Smooth muscle cell (in vitro differentiated cells): ENCODE results near the gene ESYT3. TPM values are rescaled to one million over a fixed set of nuclear protein-coding genes. Genes with fewer than 3 reads are reported as not detected.

Experiments used
- DNase-seq: peaks from one replicate; lab custom pipeline; 2025; ENCODE audit not compliant: unreplicated experiment; lab: John Stamatoyannopoulos, UW
- H2AFZ ChIP-seq: fragments of 200-600 bp; sonication (generic); 2 replicates; pipeline ENCODE4 v1.6.0; 2016; ENCODE audit warnings: antibody characterized with exemption, low read depth, mild to moderate bottlenecking
- H3F3A ChIP-seq: fragments of 200-600 bp; sonication (generic); 2 replicates; pipeline ENCODE4 v1.6.0; 2017; ENCODE audit warnings: antibody characterized with exemption, low read depth
- H3K27ac ChIP-seq: fragments of 200-600 bp; sonication (generic); 2 replicates; pipeline ENCODE4 v1.5.1; 2016; ENCODE audit warnings: low read depth, mild to moderate bottlenecking
- H3K27me3 ChIP-seq: fragments of 200-600 bp; sonication (generic); 2 replicates; pipeline ENCODE4 v1.6.1; 2016; ENCODE audit warnings: low read depth, mild to moderate bottlenecking
- H3K36me3 ChIP-seq: fragments of 200-600 bp; sonication (generic); 2 replicates; pipeline ENCODE4 v1.5.1; 2016; ENCODE audit warnings: low read depth
- H3K4me1 ChIP-seq: fragments of 200-600 bp; sonication (generic); 2 replicates; pipeline ENCODE4 v1.5.1; 2016; ENCODE audit warnings: low read depth
- H3K4me2 ChIP-seq: fragments of 200-600 bp; sonication (generic); 2 replicates; pipeline ENCODE4 v1.6.0; 2016; ENCODE audit warnings: mild to moderate bottlenecking
- H3K4me3 ChIP-seq: fragments of 200-600 bp; sonication (generic); 2 replicates; pipeline ENCODE4 v1.5.1; 2016; ENCODE audit warnings: mild to moderate bottlenecking
- H3K79me2 ChIP-seq: fragments of 200-600 bp; sonication (generic); 2 replicates; pipeline ENCODE4 v1.6.0; 2016; ENCODE audit warnings: low read depth, mild to moderate bottlenecking
- H3K9ac ChIP-seq: fragments of 200-600 bp; sonication (generic); 2 replicates; pipeline ENCODE4 v1.6.0; 2016; ENCODE audit warnings: low read depth
- H3K9me3 ChIP-seq: fragments of 200-600 bp; sonication (generic); replicated peaks from 2 replicates; pipeline ENCODE4 v1.5.1; 2016; ENCODE audit warnings: low read depth
- H4K20me1 ChIP-seq: fragments of 200-600 bp; sonication (generic); 2 replicates; pipeline ENCODE4 v1.6.0; 2016; ENCODE audit warnings: low read depth
- WGBS: methylation state at CpG from one replicate; pipeline ENCODE4 v1.1.7; 2016; ENCODE audit warnings: low lambda C conversion rate; 5-methylcytosine and 5-hydroxymethylcytosine counted together
- polyA plus RNA-seq: library from polyadenylated mRNA; unstranded; fragments of >200 nt; fragmentation: Nextera tagmentation; extraction: Ambion mirVana; gene quantifications from 2 replicates; pipeline ENCODE4 v1.2.1, GENCODE V29; 2016
- total RNA-seq: library from RNA; depleted of rRNA; stranded (reverse); fragments of >200 nt; gene quantifications from 2 replicates; pipeline ENCODE4 v1.2.3, GENCODE V29; 2014
- TF ChIP-seq, protein P1 (sequence below): fragments of 200-600 bp; sonication (generic); IDR thresholded peaks from 2 replicates; pipeline ENCODE4 v1.5.1; 2017; ENCODE audit warnings: borderline replicate concordance, mild to moderate bottlenecking, antibody characterized with exemption; ENCODE audit not compliant: insufficient read depth, poor library complexity, severe bottlenecking

Gene ESYT3
- total and polyA plus RNA-seq, 2 experiments from 2014 or later, result 1.2 to 5.5 TPM

- TF ChIP-seq, protein P1, sequence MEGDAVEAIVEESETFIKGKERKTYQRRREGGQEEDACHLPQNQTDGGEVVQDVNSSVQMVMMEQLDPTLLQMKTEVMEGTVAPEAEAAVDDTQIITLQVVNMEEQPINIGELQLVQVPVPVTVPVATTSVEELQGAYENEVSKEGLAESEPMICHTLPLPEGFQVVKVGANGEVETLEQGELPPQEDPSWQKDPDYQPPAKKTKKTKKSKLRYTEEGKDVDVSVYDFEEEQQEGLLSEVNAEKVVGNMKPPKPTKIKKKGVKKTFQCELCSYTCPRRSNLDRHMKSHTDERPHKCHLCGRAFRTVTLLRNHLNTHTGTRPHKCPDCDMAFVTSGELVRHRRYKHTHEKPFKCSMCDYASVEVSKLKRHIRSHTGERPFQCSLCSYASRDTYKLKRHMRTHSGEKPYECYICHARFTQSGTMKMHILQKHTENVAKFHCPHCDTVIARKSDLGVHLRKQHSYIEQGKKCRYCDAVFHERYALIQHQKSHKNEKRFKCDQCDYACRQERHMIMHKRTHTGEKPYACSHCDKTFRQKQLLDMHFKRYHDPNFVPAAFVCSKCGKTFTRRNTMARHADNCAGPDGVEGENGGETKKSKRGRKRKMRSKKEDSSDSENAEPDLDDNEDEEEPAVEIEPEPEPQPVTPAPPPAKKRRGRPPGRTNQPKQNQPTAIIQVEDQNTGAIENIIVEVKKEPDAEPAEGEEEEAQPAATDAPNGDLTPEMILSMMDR, result no peak
- Histone ChIP-seq H3K4me1 (no peaks in the 10 kb centered on the region), H3K9ac (no peak overlapping the region), H3K79me2 (no peaks in the 10 kb centered on the region), H3F3A (no peaks in the 10 kb centered on the region), H3K36me3 (no peaks in the 10 kb centered on the region), H3K9me3 (no peaks in the 10 kb centered on the region), H3K27ac (no peak overlapping the region), H2AFZ (no peak overlapping the region), H3K27me3 (no peaks in the 10 kb centered on the region), H4K20me1 (no peaks in the 10 kb centered on the region), H3K4me2 (no peak overlapping the region), H3K4me3 (no peak overlapping the region)
- DNase-seq, result no peak
- WGBS, result 95% methylated on average over 13 of the region's 13 CpGs
Measured at GRCh38 chr3:138455801-138456716, 21.6 kb downstream of the ESYT3 start.

- H3F3A ChIP-seq, result no peaks in the 10 kb centered on the region
- H3K27me3 ChIP-seq, result no peaks in the 10 kb centered on the region
- no peaks in the 10 kb centered on the region for H4K20me1 ChIP-seq
- no peak for DNase-seq
- TF ChIP-seq, protein P1, result no peak
- H3K36me3 ChIP-seq, result no peaks in the 10 kb centered on the region
- no peak overlapping the region for H3K9ac ChIP-seq
- no peaks in the 10 kb centered on the region for H3K4me1 ChIP-seq
- no peaks in the 10 kb centered on the region for H3K9me3 ChIP-seq
- no peak overlapping the region for H3K4me3 ChIP-seq
- H3K27ac ChIP-seq, result no peak overlapping the region
- H2AFZ ChIP-seq, result no peak overlapping the region
- no peaks in the 10 kb centered on the region for H3K79me2 ChIP-seq
- WGBS, result 89% methylated on average over 13 of the region's 13 CpGs
- no peak overlapping the region for H3K4me2 ChIP-seq
Measured at GRCh38 chr3:138456961-138457862, 22.8 kb downstream of the ESYT3 start.

- TF ChIP-seq, protein P1, result no peak
- Histone ChIP-seq H3F3A (no peaks in the 10 kb centered on the region), H4K20me1 (no peaks in the 10 kb centered on the region), H3K4me2 (no peak overlapping the region), H3K9ac (no peak overlapping the region), H3K4me3 (no peak overlapping the region), H2AFZ (no peak overlapping the region), H3K27ac (no peak overlapping the region), H3K9me3 (no peaks in the 10 kb centered on the region), H3K79me2 (no peaks in the 10 kb centered on the region), H3K4me1 (no peaks in the 10 kb centered on the region), H3K36me3 (no peaks in the 10 kb centered on the region), H3K27me3 (no peaks in the 10 kb centered on the region)
- DNase-seq, result no peak
- WGBS, result 86% methylated on average over 11 of the region's 11 CpGs
Measured at GRCh38 chr3:138457863-138458735, 23.7 kb downstream of the ESYT3 start.
